Activated T-helper 1 cell treated with Interleukin-2 at 50 U/mL for 16 hours (primary cell): ENCODE data around the gene RBFA.

Source experiments
- DNase-seq: peaks from one replicate; pipeline ENCODE4 v3.0.0-alpha.2; 2020; ENCODE audit warnings: low read depth

The RBFA gene

GRCh38 chr18:80029690-80030089, 4.5 kb upstream of the RBFA start:
- DNase-seq: no peak

- no peak for DNase-seq
These were observed 810 bp upstream of the RBFA start for GRCh38 chr18:80033181-80034067.

GRCh38 chr18:80034852-80035406, 695 bp downstream of the RBFA start:
- DNase-seq: no peak

GRCh38 chr18:80035997-80036396, 1.8 kb downstream of the RBFA start:
- no peak for DNase-seq

- DNase-seq: no peak
These were observed 3.1 kb downstream of the RBFA start for GRCh38 chr18:80037300-80037699.

GRCh38 chr18:80037869-80038630, 3.8 kb downstream of the RBFA start:
- DNase-seq: no peak

GRCh38 chr18:80040515-80040914, 6.3 kb downstream of the RBFA start:
- no peak for DNase-seq

- no peak for DNase-seq
These were observed 7.2 kb downstream of the RBFA start for GRCh38 chr18:80041424-80041823.

GRCh38 chr18:80042785-80043184, 8.6 kb downstream of the RBFA start:
- no peak for DNase-seq

- DNase-seq: no peak
These were observed 9.8 kb downstream of the RBFA start for GRCh38 chr18:80044072-80044471.

GRCh38 chr18:80046011-80046410, 11.8 kb downstream of the RBFA start:
- DNase-seq: no peak

- DNase-seq: no peak
These were observed 12.2 kb downstream of the RBFA start for GRCh38 chr18:80046431-80046830.

- no peak for DNase-seq
These were observed 12.8 kb downstream of the RBFA start for GRCh38 chr18:80046961-80047541.

GRCh38 chr18:80050797-80051196, 16.6 kb downstream of the RBFA start:
- DNase-seq: no peak

- DNase-seq: no peak
These were observed 21.9 kb downstream of the RBFA start for GRCh38 chr18:80056095-80056494.

GRCh38 chr18:80059945-80060344, 25.7 kb downstream of the RBFA start:
- DNase-seq: no peak

- no peak for DNase-seq
These were observed 31.5 kb downstream of the RBFA start for GRCh38 chr18:80065705-80066104.

- DNase-seq: no peak
These were observed 33.1 kb downstream of the RBFA start for GRCh38 chr18:80067321-80067720.

- no peak for DNase-seq
These were observed 33.7 kb downstream of the RBFA start for GRCh38 chr18:80067897-80068296.

GRCh38 chr18:80068571-80069272, 34.5 kb downstream of the RBFA start:
- DNase-seq: no peak

- no peak for DNase-seq
These were observed 36.6 kb downstream of the RBFA start for GRCh38 chr18:80070825-80071224.

- DNase-seq: no peak
These were observed 39.9 kb downstream of the RBFA start for GRCh38 chr18:80074183-80074582.
